Measurements from ENCODE around the gene KIF17.

The KIF17 gene

DNA sequence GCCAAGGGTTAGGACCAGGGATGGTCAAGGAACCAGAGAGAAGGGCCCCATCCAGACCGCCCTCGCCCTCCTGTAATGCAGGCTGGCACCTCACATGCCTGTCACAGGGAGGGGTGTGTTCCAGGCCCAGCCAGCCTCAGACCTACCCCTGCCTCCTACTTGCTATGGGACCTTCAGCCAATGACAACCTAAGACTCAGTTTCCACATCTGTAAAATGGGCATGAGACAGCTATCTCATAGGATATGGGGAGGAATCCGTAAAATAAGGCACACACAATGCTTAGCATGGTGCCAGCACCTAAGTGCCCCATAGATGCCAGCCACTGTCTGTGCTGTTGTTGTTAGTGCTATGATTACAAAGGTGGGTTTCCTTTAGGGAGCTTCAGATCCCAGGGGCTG lies 7.9 kb downstream of the KIF17 start:
- no peak for DNase-seq

DNA sequence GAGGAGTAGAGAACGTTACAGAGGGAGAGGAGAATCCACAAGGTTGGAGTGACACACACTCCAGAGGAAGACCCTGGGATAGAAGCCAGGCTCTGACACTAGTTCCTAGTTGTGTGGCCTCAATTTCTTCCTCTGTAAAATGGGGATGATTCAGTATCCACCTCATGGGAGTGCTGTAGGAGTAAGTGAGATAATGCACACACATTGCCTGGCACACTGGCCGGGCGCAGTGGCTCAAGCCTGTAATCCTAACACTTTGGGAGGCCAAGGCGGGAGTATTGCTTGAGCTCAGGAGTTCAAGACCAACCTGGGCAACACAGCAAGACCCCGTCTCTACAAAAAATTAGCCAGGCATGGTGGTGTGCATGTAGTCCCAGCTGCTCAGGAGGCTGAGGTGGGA lies 8.9 kb downstream of the KIF17 start:
- DNase-seq = no peak

- no peak for DNase-seq
Observed at GRCh38 chr1:20708057-20708456, 9.8 kb downstream of the KIF17 start.

DNA sequence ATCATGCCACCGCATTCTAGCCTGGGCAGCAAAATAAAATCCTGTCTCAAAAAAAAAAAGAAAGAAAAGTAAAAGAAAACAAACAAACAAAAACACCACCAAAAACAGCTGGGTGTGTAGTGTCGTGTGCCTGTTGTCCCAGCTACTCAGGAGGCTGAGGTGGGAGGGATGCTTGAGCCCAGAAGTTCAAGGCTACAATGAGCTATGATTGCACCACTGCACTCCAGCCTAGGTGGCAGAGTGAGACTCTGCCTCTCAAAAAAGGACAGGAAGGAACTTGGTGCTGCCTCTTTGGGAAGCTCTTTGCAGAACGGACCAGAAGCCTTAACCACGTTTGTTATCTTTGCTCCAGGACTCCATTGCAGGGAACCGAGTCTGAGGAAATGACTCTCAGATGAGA lies 11.0 kb downstream of the KIF17 start:
- DNase-seq = no peak

- no peak for DNase-seq
Observed at GRCh38 chr1:20705203-20705755, 12.5 kb downstream of the KIF17 start.

DNA sequence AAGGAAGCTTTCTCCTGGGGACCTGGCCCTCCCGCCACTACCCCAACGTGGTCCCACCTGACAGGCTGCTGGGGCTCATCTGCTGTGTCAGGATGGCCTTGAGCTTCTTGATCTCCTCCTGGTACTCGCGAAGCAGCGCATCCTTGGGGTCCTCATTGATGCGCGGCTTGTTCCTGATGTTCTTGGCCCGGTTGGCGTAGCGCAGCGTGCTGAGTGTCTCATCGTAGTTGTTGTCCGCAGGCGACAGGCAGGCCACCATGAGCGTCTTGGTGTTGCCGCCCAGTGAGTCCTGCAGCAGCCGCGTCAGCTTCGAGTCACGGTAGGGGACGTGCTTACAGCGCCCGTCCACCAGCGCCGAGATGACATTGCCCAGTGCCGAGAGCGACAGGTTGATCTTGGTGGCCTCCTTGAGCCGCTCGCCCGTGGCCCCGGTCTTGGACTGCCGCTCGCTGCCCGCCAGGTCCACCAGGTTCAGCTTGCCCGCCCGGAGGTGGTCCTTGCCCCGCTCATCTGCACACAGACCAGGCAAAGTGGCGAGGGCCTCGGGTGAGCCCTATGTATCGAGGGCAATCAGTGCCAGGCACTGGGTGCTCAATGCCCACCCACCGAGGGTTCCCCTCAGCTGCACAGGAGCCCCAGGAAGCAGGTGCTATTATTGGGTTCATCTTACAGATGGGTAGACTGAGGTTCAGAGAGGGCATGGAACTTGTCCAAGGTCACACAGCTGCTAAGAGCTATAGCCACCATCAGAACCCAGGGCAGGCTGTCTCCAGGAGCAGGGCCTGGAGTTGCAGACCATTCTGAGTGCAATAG lies 13.2 kb downstream of the KIF17 start:
- no peak for DNase-seq

GRCh38 chr1:20703124-20703756 lies 14.6 kb downstream of the KIF17 start:
- DNase-seq = no peak

DNA sequence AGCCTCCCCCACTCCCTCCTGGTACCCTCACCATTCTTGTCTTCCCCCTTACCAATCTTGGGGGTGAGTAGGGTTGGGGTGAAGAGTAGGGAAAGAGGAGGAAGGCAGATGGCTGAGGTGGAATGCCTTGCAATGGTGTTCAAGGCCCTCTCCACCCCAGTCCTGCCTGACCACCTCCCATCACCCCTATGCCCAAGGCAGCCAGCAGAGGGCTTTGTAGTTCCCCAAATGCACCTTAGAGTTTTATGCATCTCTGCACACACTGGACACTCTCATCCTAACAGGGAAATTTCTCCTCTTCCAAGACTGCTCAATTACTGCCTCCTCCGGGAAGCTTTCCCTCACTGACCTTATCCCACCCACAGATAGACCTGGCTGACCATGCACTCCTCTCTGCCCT lies 15.4 kb downstream of the KIF17 start:
- no peak for DNase-seq

- no peak for DNase-seq
Observed at GRCh38 chr1:20701847-20702246, 16.0 kb downstream of the KIF17 start.

- no peak for DNase-seq
Observed at GRCh38 chr1:20701446-20701845, 16.4 kb downstream of the KIF17 start.

GRCh38 chr1:20700636-20701215 lies 17.1 kb downstream of the KIF17 start:
- DNase-seq = no peak

DNA sequence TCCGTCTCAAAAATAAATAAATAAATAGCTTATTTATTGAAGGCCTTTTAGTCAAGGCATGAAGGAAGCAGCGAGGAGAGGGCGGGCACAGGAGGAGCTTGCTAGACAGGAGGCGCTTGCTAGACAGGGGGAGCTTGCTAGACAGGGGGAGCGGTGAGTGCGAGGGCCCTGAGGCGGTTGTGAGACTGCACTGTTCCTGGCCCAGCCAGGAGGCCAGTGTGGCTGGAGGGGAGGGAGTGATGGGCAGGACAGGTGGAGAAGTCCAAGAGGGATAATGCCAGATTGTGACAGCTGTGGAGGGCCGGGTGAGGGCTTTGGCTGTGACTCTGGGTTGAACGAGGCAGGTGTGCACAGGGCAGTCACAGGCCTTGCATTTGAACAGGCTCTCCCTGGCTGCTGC lies 18.2 kb downstream of the KIF17 start:
- DNase-seq = peak; percentile 63

DNA sequence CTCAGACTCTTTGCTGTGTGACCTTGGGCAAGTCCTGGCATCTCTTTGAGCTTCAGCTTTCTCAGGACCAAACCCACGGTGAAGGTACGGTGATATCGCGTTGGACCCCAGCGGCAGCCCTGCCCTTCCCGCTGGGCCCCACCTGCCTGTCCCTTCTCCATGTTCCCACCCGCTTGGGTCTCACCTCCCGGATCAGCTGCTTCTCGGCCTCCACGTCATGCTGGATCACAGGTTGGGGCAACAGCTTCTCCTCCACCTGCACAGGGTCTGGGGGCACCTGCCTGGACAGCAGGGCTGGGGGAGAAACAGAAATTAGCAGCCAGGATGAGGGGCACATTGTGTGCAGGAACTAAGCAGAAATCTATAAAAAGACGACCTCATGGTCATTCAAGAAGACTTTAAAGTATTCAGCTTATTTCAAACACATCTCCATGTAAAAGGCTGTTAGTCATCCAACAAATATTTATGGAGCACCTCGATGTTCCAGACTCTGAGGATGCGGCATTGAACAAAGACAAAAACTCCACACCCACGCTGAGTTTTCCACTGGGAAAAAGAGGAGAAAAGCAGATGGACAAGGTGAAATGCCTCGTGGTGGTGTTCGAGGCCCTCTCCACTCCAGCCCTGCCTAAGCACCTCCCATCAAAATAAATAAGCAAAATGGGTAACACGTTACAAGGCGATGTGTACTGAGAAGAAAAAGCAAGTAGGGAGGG lies 19.5 kb downstream of the KIF17 start:
- no peak for DNase-seq

DNA sequence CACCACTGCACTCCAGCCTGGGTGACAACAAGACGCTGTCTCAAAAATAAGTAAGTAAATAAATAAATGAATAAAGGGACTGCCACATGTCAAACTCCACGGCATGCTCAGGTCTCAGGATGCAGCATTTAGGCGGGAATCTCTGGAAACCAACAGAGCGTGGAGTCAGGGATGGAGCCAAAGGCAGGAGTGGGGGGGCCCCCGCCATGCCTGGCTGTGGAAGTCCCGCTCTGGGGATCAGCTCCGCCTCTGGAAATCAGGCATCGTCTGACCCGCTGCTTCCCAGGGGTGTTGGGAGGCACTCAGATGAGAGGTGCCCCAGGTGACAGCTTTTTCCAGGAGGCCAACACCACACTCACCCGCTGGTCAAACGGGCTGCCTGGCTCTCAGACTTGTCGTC lies 20.2 kb downstream of the KIF17 start:
- no peak for DNase-seq

- DNase-seq = peak; percentile 91
Observed at GRCh38 chr1:20696397-20697333, 21.1 kb downstream of the KIF17 start.

DNA sequence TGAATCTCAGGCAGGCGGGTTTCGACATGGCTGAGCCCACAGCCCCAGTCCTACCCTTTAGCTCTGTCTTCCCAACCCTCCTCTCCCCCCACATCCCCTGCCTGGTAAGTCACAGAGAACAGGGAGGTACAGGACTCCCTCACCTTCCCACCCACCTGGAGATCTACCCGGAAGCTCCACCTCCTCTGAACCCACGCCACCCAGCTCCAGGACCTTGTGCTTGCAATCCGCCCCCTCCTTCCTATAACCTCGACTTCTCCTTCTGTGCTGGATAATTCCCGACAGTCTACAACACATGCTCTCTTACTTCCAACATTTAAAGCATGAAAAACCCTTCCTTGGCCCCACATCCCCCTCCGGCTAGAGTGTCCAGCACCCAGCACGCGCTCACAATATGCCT lies 22.3 kb downstream of the KIF17 start:
- no peak for DNase-seq

- DNase-seq = no peak
Observed at GRCh38 chr1:20693623-20694022, 24.2 kb downstream of the KIF17 start.

- DNase-seq = no peak
Observed at GRCh38 chr1:20691872-20692271, 25.9 kb downstream of the KIF17 start.

DNA sequence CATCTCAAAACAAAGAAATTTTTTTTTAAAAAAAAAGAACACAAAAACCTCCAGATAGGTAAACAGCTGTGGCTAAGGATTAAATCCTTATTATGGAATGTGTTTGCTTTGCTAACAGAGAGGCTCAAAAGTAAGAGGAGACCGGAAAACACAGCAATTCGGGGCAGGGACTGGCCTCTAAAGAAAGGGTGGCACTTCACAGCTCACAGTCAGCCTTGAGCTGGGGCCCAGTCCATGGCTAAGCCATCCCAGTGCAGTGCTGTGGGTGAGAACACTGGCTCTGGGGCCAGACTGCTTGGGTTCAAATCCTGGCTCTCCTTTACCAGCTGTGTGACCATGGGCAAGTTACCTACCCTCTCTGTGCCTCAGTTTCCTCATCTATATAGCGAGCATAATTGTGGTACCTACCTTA lies 28.2 kb downstream of the KIF17 start:
- no peak for DNase-seq

GRCh38 chr1:20686883-20687725 lies 30.7 kb downstream of the KIF17 start:
- DNase-seq = no peak

DNA sequence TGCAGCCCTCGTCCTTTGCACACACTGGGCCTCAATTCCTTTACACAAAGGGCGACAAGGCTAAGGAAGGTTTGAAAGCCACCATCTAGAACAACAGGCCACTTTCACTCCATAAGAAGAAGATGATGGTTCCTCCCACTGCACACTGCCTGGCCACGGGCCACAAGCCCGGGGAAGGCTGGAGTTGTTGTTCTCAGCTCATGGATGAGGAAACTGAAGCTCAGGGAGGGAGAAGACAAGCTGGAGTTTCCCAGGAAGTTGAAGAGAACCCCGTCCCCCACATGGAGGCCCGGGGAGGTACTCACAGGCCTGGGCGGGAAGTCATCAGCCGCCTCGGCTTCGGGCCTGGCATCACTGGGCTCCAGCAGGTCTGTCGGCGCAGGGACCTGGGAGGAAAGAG lies 32.1 kb downstream of the KIF17 start:
- DNase-seq = no peak

All from right hindlimb (tissue), 1 donor.